ENCODE measurements around the gene TMEM213. TPM values are rescaled to one million over a fixed set of nuclear protein-coding genes. Genes with fewer than 3 reads are reported as not detected.

The TMEM213 gene
- total and polyA plus RNA-seq, 2 donors (not counting 1 experiment from before 2014, with no cell fraction given), result not detected

DNA sequence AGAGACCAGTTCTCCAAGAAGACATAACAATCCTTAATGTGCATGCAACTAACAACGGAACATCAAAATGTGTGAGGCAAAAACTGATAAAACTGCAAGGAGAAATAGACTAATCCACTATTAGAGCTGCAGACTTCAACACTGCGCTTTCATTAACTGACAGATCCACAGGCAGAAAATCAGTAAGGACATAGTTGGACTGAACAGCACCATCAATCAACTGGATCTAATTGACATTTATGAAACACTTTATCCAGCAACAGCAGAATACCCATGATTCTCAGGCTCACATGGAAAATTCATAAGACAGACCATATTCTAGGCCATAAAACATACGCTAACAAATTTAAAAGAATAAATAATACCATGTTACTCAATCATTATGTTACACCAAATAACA lies 21.8 kb downstream of the TMEM213 start:
- Histone ChIP-seq H3K4me3 (replicated peaks in 1 of 4; ENCODE audit: control extremely low read depth in 1 of 4, insufficient read depth in 1 of 4, low read depth in 3 of 4, low read length in 4 of 4) (no peak overlapping the region), H3K79me2 (ENCODE audit: control insufficient read depth, insufficient read depth, low read length) (no peaks in the 10 kb centered on the region), H3K27ac (ENCODE audit: insufficient read depth, low read length) (no peak overlapping the region), H3K27me3 (ENCODE audit: control insufficient read depth, insufficient read depth, low read length) (no peaks in the 10 kb centered on the region), H3K4me1 (ENCODE audit: control insufficient read depth, extremely low read depth, insufficient read depth, low read length) (no peaks in the 10 kb centered on the region), H3K36me3 (ENCODE audit: control insufficient read depth, insufficient read depth, low read length) (no peaks in the 10 kb centered on the region), H4K20me1 (ENCODE audit: control insufficient read depth, extremely low read depth, insufficient read depth, low read length) (no peaks in the 10 kb centered on the region), H3K9me3 (ENCODE audit: control insufficient read depth, insufficient read depth, low read depth, low read length) (no peaks in the 10 kb centered on the region), H3K4me2 (ENCODE audit: extremely low read depth, insufficient read depth, low read length) (no peak overlapping the region), H2AFZ (ENCODE audit: low read length) (no peak overlapping the region), H3K9ac (ENCODE audit: insufficient read depth, low read length) (no peak overlapping the region)
- TF ChIP-seq EZH2 (IDR thresholded peaks at IDR 0.05; ENCODE audit: low read length, missing control alignments), result no peak
- TF ChIP-seq, protein P1, sequence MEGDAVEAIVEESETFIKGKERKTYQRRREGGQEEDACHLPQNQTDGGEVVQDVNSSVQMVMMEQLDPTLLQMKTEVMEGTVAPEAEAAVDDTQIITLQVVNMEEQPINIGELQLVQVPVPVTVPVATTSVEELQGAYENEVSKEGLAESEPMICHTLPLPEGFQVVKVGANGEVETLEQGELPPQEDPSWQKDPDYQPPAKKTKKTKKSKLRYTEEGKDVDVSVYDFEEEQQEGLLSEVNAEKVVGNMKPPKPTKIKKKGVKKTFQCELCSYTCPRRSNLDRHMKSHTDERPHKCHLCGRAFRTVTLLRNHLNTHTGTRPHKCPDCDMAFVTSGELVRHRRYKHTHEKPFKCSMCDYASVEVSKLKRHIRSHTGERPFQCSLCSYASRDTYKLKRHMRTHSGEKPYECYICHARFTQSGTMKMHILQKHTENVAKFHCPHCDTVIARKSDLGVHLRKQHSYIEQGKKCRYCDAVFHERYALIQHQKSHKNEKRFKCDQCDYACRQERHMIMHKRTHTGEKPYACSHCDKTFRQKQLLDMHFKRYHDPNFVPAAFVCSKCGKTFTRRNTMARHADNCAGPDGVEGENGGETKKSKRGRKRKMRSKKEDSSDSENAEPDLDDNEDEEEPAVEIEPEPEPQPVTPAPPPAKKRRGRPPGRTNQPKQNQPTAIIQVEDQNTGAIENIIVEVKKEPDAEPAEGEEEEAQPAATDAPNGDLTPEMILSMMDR (conservative IDR thresholded peaks at IDR 0.05 in 1 of 2, IDR thresholded peaks at IDR 0.05 in 1 of 2; ENCODE audit: low read depth in 1 of 2, low read length in 2 of 2), result no peak
- no peak for DNase-seq (ENCODE audit: low read depth in 2 of 2)

GRCh38 chr7:138821912-138822311 lies 24.1 kb downstream of the TMEM213 start:
- Histone ChIP-seq H3K27ac (ENCODE audit: insufficient read depth, low read length) (no peak overlapping the region), H3K4me2 (ENCODE audit: extremely low read depth, insufficient read depth, low read length) (no peak overlapping the region), H3K79me2 (ENCODE audit: control insufficient read depth, insufficient read depth, low read length) (no peaks in the 10 kb centered on the region), H3K27me3 (ENCODE audit: control insufficient read depth, insufficient read depth, low read length) (no peaks in the 10 kb centered on the region), H3K4me3 (replicated peaks in 1 of 4; ENCODE audit: control extremely low read depth in 1 of 4, insufficient read depth in 1 of 4, low read depth in 3 of 4, low read length in 4 of 4) (no peak overlapping the region), H3K4me1 (ENCODE audit: control insufficient read depth, extremely low read depth, insufficient read depth, low read length) (no peaks in the 10 kb centered on the region), H3K9me3 (ENCODE audit: control insufficient read depth, insufficient read depth, low read depth, low read length) (no peaks in the 10 kb centered on the region), H3K36me3 (ENCODE audit: control insufficient read depth, insufficient read depth, low read length) (no peaks in the 10 kb centered on the region), H2AFZ (ENCODE audit: low read length) (no peak overlapping the region), H4K20me1 (ENCODE audit: control insufficient read depth, extremely low read depth, insufficient read depth, low read length) (no peaks in the 10 kb centered on the region), H3K9ac (ENCODE audit: insufficient read depth, low read length) (no peak overlapping the region)
- no peak for DNase-seq (ENCODE audit: low read depth in 2 of 2)
- TF ChIP-seq, protein P1 (conservative IDR thresholded peaks at IDR 0.05 in 1 of 2, IDR thresholded peaks at IDR 0.05 in 1 of 2; ENCODE audit: low read depth in 1 of 2, low read length in 2 of 2), result no peak
- TF ChIP-seq EZH2 (IDR thresholded peaks at IDR 0.05; ENCODE audit: low read length, missing control alignments), result no peak

- H3K9ac ChIP-seq (ENCODE audit: insufficient read depth, low read length), result no peak overlapping the region
- H3K4me1 ChIP-seq (ENCODE audit: control insufficient read depth, extremely low read depth, insufficient read depth, low read length), result no peaks in the 10 kb centered on the region
- H3K4me3 ChIP-seq (replicated peaks in 1 of 4; ENCODE audit: control extremely low read depth in 1 of 4, insufficient read depth in 1 of 4, low read depth in 3 of 4, low read length in 4 of 4), result no peak overlapping the region
- no peaks in the 10 kb centered on the region for H3K36me3 ChIP-seq (ENCODE audit: control insufficient read depth, insufficient read depth, low read length)
- no peak overlapping the region for H2AFZ ChIP-seq (ENCODE audit: low read length)
- H3K4me2 ChIP-seq (ENCODE audit: extremely low read depth, insufficient read depth, low read length), result no peak overlapping the region
- H3K27ac ChIP-seq (ENCODE audit: insufficient read depth, low read length), result no peak overlapping the region
- no peak for DNase-seq (ENCODE audit: low read depth in 2 of 2)
- no peaks in the 10 kb centered on the region for H4K20me1 ChIP-seq (ENCODE audit: control insufficient read depth, extremely low read depth, insufficient read depth, low read length)
- H3K27me3 ChIP-seq (ENCODE audit: control insufficient read depth, insufficient read depth, low read length), result no peaks in the 10 kb centered on the region
- TF ChIP-seq, protein P1 (conservative IDR thresholded peaks at IDR 0.05 in 1 of 2, IDR thresholded peaks at IDR 0.05 in 1 of 2; ENCODE audit: low read depth in 1 of 2, low read length in 2 of 2), result no peak
- no peak for TF ChIP-seq EZH2 (IDR thresholded peaks at IDR 0.05; ENCODE audit: low read length, missing control alignments)
- H3K79me2 ChIP-seq (ENCODE audit: control insufficient read depth, insufficient read depth, low read length), result no peaks in the 10 kb centered on the region
- H3K9me3 ChIP-seq (ENCODE audit: control insufficient read depth, insufficient read depth, low read depth, low read length), result no peaks in the 10 kb centered on the region
Measured at GRCh38 chr7:138822867-138823535, 25.2 kb downstream of the TMEM213 start.
